HFF-Myc (cell line): ENCODE measurements around the gene ITGA2.

ENCODE experiments used
- DNase-seq: peaks from one replicate; pipeline ENCODE4 v3.0.0-alpha.2; 2011; ENCODE audit warnings: low read depth; ENCODE audit errors: extremely low read depth
- H3K4me3 ChIP-seq: replicated peaks from 2 replicates; pipeline ENCODE4 v1.5.1; 2011; ENCODE audit warnings: low read depth, mild to moderate bottlenecking, control low read depth, low read length
- CTCF ChIP-seq: IDR thresholded peaks from 2 replicates; pipeline ENCODE4 v1.5.1; 2012; ENCODE audit warnings: mild to moderate bottlenecking, low read depth, low read length, control low read depth; ENCODE audit errors: missing control alignments

Gene ITGA2

DNA sequence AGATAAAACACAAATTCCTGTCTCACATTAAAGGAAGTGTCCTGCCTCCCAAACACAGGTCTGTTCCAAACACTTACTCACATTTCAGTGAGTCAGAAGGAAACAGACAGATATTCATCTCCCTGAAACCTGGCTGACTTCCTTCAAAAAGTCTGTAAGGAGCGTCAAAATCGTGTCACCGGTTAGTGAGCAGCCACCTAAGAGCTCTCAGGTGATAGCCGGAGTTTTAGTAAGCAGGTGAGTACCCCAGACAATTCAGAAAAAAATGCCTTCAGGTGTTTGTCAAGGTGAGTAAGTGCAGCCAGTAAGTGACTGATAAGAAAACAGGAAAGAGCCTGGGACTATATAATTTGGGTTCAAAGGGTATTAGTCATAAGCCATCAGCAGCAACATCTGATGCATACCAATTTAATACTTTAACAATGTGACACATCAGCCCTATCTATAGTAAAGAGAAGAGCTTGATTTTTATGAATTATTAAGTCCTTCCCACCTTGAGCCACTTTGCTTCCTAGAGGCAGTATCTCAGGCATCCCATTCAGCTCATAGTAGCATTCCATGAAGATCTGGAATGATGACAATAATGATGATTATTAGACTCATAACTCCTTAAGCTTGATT, 1.3 kb upstream of the ITGA2 start:
- no peak for DNase-seq
- H3K4me3 ChIP-seq = no peak overlapping the region
- no peak for TF ChIP-seq CTCF

- no peak for DNase-seq
- TF ChIP-seq CTCF = no peak
- H3K4me3 ChIP-seq = peak overlapping the region; percentile 82
Observed at GRCh38 chr5:52988335-52989024, 672 bp upstream of the ITGA2 start.

- no peak for DNase-seq
- peak overlapping the region; percentile 82 for H3K4me3 ChIP-seq
- TF ChIP-seq CTCF = peak; percentile 33
Observed at GRCh38 chr5:52989781-52990527, 802 bp downstream of the ITGA2 start.

GRCh38 chr5:52990528-52990925, 1.4 kb downstream of the ITGA2 start:
- TF ChIP-seq CTCF = no peak
- peak overlapping the region; percentile 82 for H3K4me3 ChIP-seq
- no peak for DNase-seq

GRCh38 chr5:52993367-52993766, 4.2 kb downstream of the ITGA2 start:
- no peak for DNase-seq
- no peak overlapping the region for H3K4me3 ChIP-seq
- TF ChIP-seq CTCF = no peak

GRCh38 chr5:52994266-52994665, 5.1 kb downstream of the ITGA2 start:
- TF ChIP-seq CTCF = no peak
- DNase-seq = no peak
- no peak overlapping the region for H3K4me3 ChIP-seq
